Neural cell (in vitro differentiated cells): ENCODE results near the gene FAM227B.

ENCODE experiments used
- CTCF ChIP-seq: fragments of 450-650 bp; IDR thresholded peaks from 2 replicates; pipeline ENCODE4 v1.5.1; 2014; ENCODE audit warnings: antibody characterized with exemption, mild to moderate bottlenecking, moderate library complexity; ENCODE audit not compliant: poor library complexity, severe bottlenecking
- EP300 ChIP-seq: fragments of 450-650 bp; conservative IDR thresholded peaks from 2 replicates; pipeline ENCODE4 v1.6.1; 2014; ENCODE audit warnings: antibody characterized with exemption, mild to moderate bottlenecking, moderate library complexity; ENCODE audit not compliant: poor library complexity, severe bottlenecking
- RAD21 ChIP-seq: fragments of 450-650 bp; conservative IDR thresholded peaks from 2 replicates; pipeline ENCODE4 v1.6.1; 2014; ENCODE audit warnings: antibody characterized with exemption, mild to moderate bottlenecking, moderate library complexity

DNA sequence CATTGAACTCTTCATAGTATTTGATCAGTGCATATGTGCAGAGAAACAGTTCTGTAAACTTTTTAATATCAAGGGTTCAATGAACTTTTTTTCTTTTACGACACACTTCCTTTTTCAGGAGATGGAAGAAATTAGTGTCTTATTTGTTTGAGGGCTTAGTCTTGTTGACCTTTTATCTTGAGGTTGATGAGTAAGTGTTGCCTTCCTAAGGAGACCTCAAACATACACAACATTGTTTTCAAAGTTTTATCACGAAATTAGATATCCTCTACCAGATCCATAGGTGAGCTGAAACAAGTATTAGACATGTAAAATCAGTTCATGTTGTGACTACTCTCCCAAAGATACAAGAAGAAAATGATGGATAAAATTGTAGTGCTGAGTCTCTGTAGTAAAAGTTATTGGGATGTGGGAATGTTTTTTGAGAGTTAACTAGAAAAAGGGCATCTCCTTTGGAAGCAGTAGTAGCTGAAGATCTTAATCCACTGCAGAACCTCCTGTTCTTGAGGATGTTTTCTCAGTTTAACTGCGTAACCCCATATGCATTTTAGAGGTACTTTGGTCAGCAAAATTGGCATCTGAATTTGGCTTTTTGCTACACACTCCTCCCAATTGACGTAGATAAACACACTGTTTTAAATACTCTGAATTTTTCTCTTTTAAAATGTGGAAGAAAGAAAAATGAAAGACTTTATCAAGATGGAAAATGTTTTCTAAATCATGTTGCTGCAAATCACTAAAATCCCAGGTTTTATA is 333.8 kb downstream of the FAM227B start:
- TF ChIP-seq CTCF = no peak
- TF ChIP-seq EP300 = no peak
- TF ChIP-seq RAD21 = no peak
